Epithelial cell of proximal tubule (primary cell): Measurements from ENCODE around the gene CD58. TPM values are rescaled to one million over a fixed set of nuclear protein-coding genes. Genes with fewer than 3 reads are reported as not detected.

Experiments
- DNase-seq: peaks from one replicate; pipeline ENCODE4 v3.0.0-alpha.2; 2011; ENCODE audit warnings: low read depth
- H3K4me3 ChIP-seq: 2 replicates; pipeline ENCODE4 v1.5.1; 2011; ENCODE audit warnings: low read depth, mild to moderate bottlenecking, low read length
- total RNA-seq: library from RNA; depleted of rRNA; stranded (reverse); fragments of >200 nt; gene quantifications from 2 replicates; pipeline ENCODE4 v1.2.3, GENCODE V29; 2015
- TF ChIP-seq, protein P1 (sequence below): conservative IDR thresholded peaks from 2 replicates; pipeline ENCODE4 v1.5.1; 2012; ENCODE audit warnings: low read depth, mild to moderate bottlenecking, low read length

Gene CD58
- total RNA-seq, 1 donor from 2014 or later, result 14.2 TPM

DNA sequence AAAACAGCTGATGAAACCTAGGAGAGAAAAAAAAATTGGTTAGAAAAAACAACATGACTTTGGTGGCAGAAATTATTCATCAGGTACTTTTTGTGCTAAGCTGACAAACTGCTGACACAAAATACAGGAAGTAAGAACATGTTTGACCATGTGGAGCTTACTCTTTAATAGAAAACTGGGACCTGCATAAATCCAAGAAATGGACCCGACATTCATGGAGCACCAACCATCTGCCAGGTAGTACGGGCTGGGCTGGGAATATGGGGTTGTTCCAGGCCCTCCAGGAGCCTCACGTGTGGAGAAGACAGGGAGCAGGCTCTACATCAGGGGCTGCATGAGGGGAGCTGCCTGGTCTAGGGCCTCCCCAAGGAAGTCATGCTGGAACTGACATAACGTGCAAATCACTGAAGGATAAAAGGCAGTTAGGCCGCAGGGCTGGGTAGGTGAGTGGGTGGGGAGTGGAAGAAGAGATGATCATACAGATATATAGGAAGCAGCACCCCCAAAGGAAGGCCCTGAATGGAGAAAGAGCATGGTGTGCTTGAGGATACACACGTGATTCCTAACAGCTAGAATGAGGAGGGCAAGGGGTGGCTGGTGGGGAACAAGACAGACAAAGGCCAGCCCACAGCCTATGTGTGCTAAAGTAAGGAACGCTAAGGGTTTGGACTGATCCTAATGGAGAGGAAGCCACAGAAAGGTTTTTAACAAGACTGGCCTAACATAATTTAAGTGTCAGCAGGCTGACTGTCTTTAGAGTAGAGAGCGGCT is 26.1 kb downstream of the CD58 start:
- DNase-seq, result no peak
- H3K4me3 ChIP-seq, result no peak overlapping the region
- TF ChIP-seq, protein P1, sequence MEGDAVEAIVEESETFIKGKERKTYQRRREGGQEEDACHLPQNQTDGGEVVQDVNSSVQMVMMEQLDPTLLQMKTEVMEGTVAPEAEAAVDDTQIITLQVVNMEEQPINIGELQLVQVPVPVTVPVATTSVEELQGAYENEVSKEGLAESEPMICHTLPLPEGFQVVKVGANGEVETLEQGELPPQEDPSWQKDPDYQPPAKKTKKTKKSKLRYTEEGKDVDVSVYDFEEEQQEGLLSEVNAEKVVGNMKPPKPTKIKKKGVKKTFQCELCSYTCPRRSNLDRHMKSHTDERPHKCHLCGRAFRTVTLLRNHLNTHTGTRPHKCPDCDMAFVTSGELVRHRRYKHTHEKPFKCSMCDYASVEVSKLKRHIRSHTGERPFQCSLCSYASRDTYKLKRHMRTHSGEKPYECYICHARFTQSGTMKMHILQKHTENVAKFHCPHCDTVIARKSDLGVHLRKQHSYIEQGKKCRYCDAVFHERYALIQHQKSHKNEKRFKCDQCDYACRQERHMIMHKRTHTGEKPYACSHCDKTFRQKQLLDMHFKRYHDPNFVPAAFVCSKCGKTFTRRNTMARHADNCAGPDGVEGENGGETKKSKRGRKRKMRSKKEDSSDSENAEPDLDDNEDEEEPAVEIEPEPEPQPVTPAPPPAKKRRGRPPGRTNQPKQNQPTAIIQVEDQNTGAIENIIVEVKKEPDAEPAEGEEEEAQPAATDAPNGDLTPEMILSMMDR, result no peak

DNA sequence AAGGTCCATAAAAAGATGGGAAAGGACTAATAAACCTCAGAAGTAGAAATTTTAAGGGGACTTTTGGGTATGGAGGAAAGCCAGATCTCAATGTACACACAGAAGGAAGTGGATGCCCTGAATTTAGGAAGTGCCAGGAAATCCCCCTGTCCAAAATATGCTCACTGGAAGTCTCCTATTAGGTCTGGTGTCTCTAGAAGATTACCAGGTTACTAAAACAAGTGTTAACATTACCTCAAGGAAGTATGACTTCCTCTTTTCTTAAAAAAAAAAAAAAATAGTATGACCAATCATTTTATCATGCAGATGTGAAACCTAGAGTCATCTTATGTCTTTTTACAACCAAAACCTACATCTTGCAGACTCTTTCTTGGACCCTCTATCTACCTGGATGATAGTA is 30.7 kb downstream of the CD58 start:
- TF ChIP-seq, protein P1, result no peak
- no peak for DNase-seq

DNA sequence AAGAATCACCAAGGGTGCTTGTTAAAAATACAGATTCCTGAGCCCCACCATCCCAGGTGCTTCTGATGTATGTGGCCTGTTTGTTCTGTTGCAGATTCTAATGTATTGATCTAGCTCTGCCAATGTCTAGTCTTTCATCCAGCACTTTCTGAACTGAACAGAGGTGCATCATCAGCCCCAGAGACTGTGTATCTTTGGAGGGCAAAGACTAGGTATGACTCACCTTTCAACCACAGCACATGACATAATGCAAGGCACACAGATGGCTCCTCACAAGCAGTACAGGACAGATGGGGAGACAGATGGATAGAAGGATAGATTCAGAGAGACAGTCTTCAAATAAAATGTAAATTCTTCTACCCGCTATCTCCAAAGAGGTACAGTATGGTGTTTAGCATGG is 32.3 kb downstream of the CD58 start:
- TF ChIP-seq, protein P1, result no peak
- DNase-seq, result no peak

More for the DNA sequence above, 30.7 kb downstream of the CD58 start:
- H3K4me3 ChIP-seq, result no peak overlapping the region

DNA sequence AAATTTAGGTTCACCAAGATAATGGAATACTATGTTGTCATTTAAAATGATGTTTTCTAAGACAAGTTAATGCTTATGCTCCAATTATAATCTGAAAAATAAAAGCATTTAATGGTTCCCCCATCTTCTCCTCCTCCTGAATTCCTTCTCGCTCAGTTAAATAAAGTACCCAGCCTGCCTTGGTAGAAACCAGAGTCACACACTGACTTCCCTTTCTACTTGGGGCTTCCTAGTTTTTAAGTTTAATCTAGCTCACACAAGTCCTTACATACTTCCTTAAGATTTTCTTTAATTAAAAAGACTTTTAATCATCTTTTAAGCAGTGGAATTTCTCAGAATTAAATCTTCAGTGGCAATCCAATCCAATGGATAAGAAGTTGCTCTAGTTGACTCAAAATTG is 32.9 kb downstream of the CD58 start:
- TF ChIP-seq, protein P1, result no peak
- H3K4me3 ChIP-seq, result no peak overlapping the region
- no peak for DNase-seq

More for the DNA sequence above, 32.3 kb downstream of the CD58 start:
- H3K4me3 ChIP-seq, result no peak overlapping the region

DNA sequence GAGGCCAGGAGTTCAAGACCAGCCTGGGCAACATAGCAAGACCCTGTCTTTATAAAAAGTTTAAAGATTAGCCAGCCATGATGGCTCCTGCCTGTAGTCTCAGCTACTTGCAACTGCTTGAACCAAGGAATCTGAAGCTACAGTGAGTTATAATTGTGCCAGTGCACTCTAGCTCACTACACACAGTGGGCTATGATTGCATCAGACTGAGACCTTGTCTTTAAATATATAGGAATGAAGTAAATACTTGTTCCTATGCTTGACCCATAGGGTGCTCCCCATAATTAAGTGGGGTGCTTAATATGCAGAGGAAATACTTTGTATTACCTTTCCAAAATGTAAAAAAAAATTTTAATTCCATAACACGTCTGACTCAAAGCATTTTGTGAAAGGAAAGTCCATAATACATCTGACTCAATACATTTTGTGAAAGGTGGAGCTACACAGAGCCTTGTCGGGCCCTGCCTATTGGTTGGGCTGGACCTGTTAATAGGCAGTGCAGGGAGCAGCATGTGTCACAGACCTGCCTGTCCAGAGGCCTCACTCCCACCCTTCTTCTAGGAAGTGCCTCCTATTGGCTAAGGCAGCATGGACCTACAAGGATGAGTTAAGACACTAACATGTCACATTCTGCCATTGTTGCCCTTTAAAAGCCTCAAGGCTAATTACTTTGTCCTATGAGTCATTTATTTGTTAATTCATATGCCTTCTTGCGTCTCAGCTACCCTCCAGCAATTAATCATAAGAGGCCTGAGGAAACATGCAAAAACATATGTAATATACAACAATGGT is 33.6 kb downstream of the CD58 start:
- DNase-seq, result no peak
- H3K4me3 ChIP-seq, result no peak overlapping the region
- TF ChIP-seq, protein P1, result no peak

DNA sequence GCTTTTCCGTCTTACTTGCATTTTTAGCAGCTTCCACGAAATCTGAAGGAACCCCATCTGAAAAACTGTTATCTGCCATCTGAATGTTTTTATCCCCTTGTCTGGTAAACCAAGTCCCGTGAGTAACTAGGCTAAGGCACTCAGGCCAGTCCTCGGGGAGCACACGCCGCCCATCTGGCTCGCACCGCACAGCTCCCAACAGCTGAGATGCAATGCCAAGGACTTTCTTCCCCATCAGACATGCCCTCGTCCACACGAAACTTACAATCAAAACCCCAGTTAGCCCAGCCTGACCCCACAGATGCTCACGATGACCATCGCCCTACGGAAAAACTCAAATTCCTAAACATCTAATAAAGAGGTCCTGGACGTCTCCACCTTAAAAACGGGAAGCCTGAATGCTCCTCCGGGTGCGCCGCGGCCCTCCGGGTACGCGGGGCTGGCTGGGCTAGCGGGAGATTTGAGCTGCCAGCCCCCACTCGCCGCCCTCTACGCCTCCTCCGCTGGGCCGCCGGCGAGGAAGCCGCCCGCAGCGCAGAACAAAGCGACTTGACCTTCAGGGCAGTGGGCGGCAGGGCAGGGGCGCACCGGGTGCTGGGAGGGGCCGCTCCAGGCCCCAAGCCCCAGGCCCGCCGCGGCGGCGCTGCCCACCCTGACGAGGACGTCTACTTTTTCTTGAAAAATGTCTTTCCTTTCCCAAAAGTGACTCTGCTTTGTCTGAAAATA is 36.6 kb downstream of the CD58 start:
- TF ChIP-seq, protein P1, result no peak
- no peak for DNase-seq
- H3K4me3 ChIP-seq, result no peak overlapping the region
